ENCODE data around the gene MRPS33.

DNA sequence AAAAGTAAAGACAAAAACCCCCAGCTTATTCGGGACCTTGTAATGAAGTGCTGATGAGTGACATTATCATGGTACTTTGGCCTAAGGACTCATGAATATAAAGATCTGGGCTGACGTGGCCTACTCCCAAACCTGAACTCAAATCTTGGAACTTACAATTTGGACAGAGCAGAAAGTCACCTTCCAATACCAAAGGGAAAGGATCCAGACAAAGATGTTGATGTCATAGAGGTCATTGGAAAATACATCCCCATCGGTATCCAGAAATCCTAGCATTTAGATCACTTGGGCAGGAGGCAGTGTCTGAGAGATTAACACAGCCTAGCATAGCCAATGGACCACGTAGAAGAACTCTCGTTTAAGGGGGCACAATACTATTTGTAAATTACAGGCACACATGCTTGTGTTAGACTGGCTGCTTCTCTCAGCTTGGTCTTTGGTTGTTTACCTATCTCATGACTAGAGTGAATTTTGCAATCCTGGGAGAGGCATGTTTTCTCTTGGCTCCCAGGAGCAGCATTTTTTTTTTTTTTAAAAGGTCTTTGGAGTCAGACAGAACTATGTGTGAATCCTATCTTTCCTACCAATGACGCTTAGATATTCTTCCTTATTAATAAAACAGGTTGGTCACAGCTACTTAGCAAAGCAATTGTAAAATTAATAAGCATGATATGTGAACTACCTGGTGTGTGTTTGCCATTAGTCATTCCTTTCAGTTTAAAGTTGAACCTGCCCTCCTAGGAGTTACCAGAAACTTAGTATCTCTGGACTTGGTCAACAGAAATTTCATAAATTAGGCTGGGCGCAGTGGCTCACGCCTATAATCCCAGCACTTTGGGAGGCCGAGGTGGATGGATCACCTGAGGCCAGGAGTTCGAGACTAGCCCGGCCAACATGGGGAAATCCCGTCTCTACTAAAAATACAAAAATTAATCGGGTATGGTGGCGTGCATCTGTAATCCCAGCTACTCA lies 27.8 kb upstream of the MRPS33 start:
- TF ChIP-seq, protein P1, sequence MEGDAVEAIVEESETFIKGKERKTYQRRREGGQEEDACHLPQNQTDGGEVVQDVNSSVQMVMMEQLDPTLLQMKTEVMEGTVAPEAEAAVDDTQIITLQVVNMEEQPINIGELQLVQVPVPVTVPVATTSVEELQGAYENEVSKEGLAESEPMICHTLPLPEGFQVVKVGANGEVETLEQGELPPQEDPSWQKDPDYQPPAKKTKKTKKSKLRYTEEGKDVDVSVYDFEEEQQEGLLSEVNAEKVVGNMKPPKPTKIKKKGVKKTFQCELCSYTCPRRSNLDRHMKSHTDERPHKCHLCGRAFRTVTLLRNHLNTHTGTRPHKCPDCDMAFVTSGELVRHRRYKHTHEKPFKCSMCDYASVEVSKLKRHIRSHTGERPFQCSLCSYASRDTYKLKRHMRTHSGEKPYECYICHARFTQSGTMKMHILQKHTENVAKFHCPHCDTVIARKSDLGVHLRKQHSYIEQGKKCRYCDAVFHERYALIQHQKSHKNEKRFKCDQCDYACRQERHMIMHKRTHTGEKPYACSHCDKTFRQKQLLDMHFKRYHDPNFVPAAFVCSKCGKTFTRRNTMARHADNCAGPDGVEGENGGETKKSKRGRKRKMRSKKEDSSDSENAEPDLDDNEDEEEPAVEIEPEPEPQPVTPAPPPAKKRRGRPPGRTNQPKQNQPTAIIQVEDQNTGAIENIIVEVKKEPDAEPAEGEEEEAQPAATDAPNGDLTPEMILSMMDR (IDR thresholded peaks at IDR 0.05) = no peak
- TF ChIP-seq POLR2A (IDR thresholded peaks at IDR 0.05) (no peak), POLR2AphosphoS5 (IDR thresholded peaks at IDR 0.05) (peak; percentile 50)
